Stimulated activated CD8-positive, alpha-beta memory T cell treated with anti-CD3 and anti-CD28 coated beads, Interleukin-2, amount 100 ng/mL, for 1 hour (primary cell): ENCODE measurements around the gene GRXCR2.
A peak's percentile ranks its signal among the peaks of the same experiment; 100 is the strongest.

ENCODE experiments used
- DNase-seq, 2 donors: peaks; one replicate each; pipeline ENCODE4 v3.0.0-alpha.2; 2020; ENCODE audit warnings: low read depth in 2 of 2

The GRXCR2 gene

GRCh38 chr5:145835848-145836239 lies 37.0 kb downstream of the GRXCR2 start:
- DNase-seq, result no peak

DNA sequence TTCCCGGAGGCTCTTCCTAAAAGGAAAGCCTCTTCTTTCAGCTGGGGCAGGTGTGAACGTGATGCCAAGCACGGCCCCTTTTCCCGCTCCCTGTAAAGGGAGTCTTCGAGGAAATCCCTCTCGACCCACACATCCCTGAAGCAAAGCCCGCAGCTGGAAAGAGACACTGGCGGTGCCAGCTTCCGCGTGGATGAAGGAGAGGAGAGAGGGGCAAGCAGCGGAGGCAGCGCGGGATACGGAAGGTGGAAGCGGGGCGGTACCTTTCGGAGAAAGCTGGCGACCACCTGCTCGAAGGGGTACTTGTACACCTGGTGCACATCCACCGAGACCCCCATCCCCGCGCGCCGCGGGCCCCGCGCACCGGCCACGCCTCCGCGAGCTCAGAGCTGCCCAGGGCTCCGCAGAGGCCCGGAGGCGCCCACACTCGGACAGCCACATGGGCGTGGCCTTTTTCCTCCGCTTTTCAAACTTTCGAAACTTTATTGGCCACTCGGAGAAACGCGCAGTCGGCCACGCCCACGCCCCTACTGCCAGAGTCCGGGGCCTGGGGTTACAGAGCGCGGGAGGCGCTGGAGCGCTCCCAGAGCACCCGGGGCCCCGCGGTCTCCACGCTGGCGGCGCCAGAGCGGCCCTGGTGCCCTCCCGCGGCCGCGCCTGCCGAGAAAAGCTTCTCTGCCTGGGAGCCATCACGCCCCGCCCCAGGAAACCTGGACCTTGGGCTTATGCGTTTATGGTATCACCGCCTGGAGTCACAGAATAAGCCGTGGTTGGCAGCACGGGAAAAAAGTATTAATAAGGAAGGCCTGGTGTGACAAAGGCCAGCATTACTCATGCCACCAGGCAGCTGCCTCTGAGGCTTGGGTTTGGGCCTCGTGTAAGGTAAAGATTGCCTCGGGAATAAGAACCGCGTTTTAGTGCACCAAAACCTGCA lies 37.6 kb downstream of the GRXCR2 start, which contains the start of gene PRELID2:
TSS of gene PRELID2 (minus strand) at position 426 of the 931 bp plus-strand sequence. CDS start at position 335, 91 bp downstream.
- peak; percentile 6 to 16 for DNase-seq

DNA sequence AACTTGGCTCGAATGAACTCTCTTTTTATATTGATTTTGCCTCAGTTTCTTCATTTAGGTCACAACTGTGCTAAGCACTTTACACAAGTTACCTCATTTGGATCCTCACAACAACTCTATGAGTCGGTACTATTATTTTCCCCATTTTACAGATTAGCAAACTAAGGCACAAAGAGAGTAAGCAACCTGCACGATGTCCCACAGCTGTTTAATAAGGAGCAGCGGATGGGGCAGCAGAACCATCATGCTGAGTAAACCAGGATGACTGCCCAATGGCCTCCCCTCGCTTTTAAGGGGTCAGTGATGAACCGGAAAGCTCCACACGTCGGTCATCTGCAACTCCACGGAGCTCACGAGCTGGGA lies 38.3 kb downstream of the GRXCR2 start:
- no peak for DNase-seq

- DNase-seq, result no peak
Observed at GRCh38 chr5:145833631-145834200, 39.1 kb downstream of the GRXCR2 start.

- no peak for DNase-seq
Observed at GRCh38 chr5:145830594-145830993, 42.2 kb downstream of the GRXCR2 start.

GRCh38 chr5:145829708-145830361 lies 43.0 kb downstream of the GRXCR2 start:
- DNase-seq, result no peak

- DNase-seq, result no peak
Observed at GRCh38 chr5:145826895-145827674, 45.7 kb downstream of the GRXCR2 start.

GRCh38 chr5:145825751-145826180 lies 47.0 kb downstream of the GRXCR2 start:
- DNase-seq, result no peak

DNA sequence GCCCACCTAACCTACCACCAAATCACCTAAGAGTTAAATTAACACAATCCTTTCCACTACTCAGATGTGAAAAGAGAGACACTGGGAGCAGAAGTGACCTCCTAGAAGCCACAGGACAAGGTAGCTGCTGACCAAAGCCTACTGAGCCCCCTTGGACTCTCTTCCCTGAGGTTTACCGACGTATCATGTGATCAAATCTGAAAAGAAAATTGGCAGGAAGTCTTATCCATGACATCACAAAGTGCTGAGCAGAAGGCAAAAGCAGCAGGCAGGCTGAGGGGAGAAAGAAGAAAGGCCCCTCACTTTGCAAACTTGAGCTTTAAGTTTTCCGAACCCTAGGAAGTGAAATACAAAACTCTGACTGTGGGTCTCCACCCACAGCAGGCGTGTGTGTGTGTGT lies 48.8 kb downstream of the GRXCR2 start:
- no peak for DNase-seq

DNA sequence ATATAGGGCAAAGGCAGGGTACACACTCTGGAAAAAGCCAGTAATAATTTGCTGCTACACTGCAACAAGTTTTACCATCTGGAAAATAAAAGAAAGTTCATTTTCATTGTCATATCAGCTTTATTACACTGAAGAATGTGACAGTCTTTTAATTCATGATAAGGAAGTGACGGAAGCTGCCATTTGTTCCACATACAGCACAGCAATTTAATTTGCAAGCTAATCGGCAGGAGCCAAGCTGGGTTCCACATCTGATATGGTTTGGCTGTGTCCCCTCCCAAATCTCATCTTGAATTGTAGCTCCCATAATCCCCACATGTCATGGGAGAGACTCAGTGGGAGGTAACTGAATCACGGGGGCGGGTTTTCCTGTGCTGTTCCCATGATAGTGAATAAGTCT lies 54.2 kb downstream of the GRXCR2 start:
- no peak for DNase-seq

GRCh38 chr5:145812877-145813276 lies 59.9 kb downstream of the GRXCR2 start:
- DNase-seq, result no peak

GRCh38 chr5:145811834-145812625 lies 60.8 kb downstream of the GRXCR2 start:
- DNase-seq, result no peak
